ENCODE results near the gene WDTC1. TPM values are rescaled to one million over a fixed set of nuclear protein-coding genes. Genes with fewer than 3 reads are reported as not detected.

WDTC1 gene
- total and polyA plus RNA-seq, 2 of the 13 experiments (the other 11 are each of a cell fraction or from before 2014, with no cell fraction given), result 5.5 TPM

GRCh38 chr1:27342778-27343638 is 108.6 kb downstream of the WDTC1 start (continued):
- TF ChIP-seq NR3C1 (CRISPR knock-in tag; IDR thresholded peaks at IDR 0.05), result no peak
- peak; percentile 17; the same call in 1 of the 2 replicates for TF ChIP-seq SALL1 (CRISPR knock-in tag; IDR thresholded peaks at IDR 0.05)
- no peak for TF ChIP-seq ZNF282 (IDR thresholded peaks at IDR 0.05; ENCODE audit: partially characterized antibody)
- no peak for TF ChIP-seq ZFAT (CRISPR knock-in tag; conservative IDR thresholded peaks at IDR 0.05)
- TF ChIP-seq, protein P1, sequence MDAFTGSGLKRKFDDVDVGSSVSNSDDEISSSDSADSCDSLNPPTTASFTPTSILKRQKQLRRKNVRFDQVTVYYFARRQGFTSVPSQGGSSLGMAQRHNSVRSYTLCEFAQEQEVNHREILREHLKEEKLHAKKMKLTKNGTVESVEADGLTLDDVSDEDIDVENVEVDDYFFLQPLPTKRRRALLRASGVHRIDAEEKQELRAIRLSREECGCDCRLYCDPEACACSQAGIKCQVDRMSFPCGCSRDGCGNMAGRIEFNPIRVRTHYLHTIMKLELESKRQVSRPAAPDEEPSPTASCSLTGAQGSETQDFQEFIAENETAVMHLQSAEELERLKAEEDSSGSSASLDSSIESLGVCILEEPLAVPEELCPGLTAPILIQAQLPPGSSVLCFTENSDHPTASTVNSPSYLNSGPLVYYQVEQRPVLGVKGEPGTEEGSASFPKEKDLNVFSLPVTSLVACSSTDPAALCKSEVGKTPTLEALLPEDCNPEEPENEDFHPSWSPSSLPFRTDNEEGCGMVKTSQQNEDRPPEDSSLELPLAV (CRISPR knock-in tag; conservative IDR thresholded peaks at IDR 0.05; ENCODE audit: low read depth), result no peak
- peak in 1 of 2 experiments; percentile 51; a peak in 1 of 4 replicates for TF ChIP-seq KLF16 (CRISPR knock-in tag; IDR thresholded peaks at IDR 0.05)
- 0 out of 2 replicates have a peak, but pooled peaks have one; percentile 33 for TF ChIP-seq CENPT (CRISPR knock-in tag; IDR thresholded peaks at IDR 0.05; ENCODE audit: low read depth)
- TF ChIP-seq ZNF557 (CRISPR knock-in tag; IDR thresholded peaks at IDR 0.05), result 0 out of 2 replicates have a peak, but pooled peaks have one; percentile 55
- TF ChIP-seq, protein P2, sequence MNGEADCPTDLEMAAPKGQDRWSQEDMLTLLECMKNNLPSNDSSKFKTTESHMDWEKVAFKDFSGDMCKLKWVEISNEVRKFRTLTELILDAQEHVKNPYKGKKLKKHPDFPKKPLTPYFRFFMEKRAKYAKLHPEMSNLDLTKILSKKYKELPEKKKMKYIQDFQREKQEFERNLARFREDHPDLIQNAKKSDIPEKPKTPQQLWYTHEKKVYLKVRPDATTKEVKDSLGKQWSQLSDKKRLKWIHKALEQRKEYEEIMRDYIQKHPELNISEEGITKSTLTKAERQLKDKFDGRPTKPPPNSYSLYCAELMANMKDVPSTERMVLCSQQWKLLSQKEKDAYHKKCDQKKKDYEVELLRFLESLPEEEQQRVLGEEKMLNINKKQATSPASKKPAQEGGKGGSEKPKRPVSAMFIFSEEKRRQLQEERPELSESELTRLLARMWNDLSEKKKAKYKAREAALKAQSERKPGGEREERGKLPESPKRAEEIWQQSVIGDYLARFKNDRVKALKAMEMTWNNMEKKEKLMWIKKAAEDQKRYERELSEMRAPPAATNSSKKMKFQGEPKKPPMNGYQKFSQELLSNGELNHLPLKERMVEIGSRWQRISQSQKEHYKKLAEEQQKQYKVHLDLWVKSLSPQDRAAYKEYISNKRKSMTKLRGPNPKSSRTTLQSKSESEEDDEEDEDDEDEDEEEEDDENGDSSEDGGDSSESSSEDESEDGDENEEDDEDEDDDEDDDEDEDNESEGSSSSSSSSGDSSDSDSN (CRISPR knock-in tag; IDR thresholded peaks at IDR 0.05), result peak; percentile 81
- TF ChIP-seq ZNF691 (CRISPR knock-in tag; IDR thresholded peaks at IDR 0.05; ENCODE audit: borderline replicate concordance, low read depth), result no peak
- peak; percentile 71 for TF ChIP-seq TAF1 (CRISPR knock-in tag; IDR thresholded peaks at IDR 0.05)
- TF ChIP-seq KAT8 (CRISPR knock-in tag; IDR thresholded peaks at IDR 0.05), result no peak
- peak; percentile 70; the same call in 1 of the 2 replicates for TF ChIP-seq PRDM15 (CRISPR knock-in tag; IDR thresholded peaks at IDR 0.05)
- peak; percentile 38; the same call in 1 of the 2 replicates for TF ChIP-seq ZSCAN31 (CRISPR knock-in tag; IDR thresholded peaks at IDR 0.05; ENCODE audit: low read depth)
- TF ChIP-seq MTF1 (CRISPR knock-in tag; IDR thresholded peaks at IDR 0.05), result no peak
- TF ChIP-seq NR2F2 (IDR thresholded peaks at IDR 0.05; ENCODE audit: borderline replicate concordance, low read depth), result no peak
- 0 out of 2 replicates have a peak, but pooled peaks have one; percentile 9 for TF ChIP-seq ZNF83 (CRISPR knock-in tag; IDR thresholded peaks at IDR 0.05; ENCODE audit: borderline replicate concordance)
- TF ChIP-seq ZNF124 (CRISPR knock-in tag; IDR thresholded peaks at IDR 0.05), result peak; percentile 69; the same call in 1 of the 2 replicates
- TF ChIP-seq, protein P3, sequence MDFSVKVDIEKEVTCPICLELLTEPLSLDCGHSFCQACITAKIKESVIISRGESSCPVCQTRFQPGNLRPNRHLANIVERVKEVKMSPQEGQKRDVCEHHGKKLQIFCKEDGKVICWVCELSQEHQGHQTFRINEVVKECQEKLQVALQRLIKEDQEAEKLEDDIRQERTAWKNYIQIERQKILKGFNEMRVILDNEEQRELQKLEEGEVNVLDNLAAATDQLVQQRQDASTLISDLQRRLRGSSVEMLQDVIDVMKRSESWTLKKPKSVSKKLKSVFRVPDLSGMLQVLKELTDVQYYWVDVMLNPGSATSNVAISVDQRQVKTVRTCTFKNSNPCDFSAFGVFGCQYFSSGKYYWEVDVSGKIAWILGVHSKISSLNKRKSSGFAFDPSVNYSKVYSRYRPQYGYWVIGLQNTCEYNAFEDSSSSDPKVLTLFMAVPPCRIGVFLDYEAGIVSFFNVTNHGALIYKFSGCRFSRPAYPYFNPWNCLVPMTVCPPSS (IDR thresholded peaks at IDR 0.05), result no peak
